H1 (cell line): ENCODE results near the gene OR51S1.

Experiments
- CBX8 ChIP-seq: fragments of 300-800, 300-1000 bp; sonication (generic); IDR thresholded peaks from 2 replicates; pipeline ENCODE4 v1.7.1; 2016; ENCODE audit warnings: low read depth, low read length, borderline replicate concordance
- CEBPB ChIP-seq: IDR thresholded peaks from 2 replicates; pipeline ENCODE4 v1.6.1; 2012; ENCODE audit warnings: low read depth, low read length
- CREB1 ChIP-seq: IDR thresholded peaks from 2 replicates; pipeline ENCODE4 v1.6.1; 2012; ENCODE audit warnings: inconsistent platforms
- CTCF ChIP-seq, 3 experiments: IDR thresholded peaks; 1 replicate in 2 of 3; 2 replicates in 1 of 3; pipeline versions ENCODE4 v1.5.1 to v1.6.1; 2011; ENCODE audit warnings: low read length in 3 of 3, mild to moderate bottlenecking in 3 of 3, inconsistent platforms in 2 of 3, low read depth in 1 of 3, moderate library complexity in 1 of 3; ENCODE audit not compliant: insufficient read depth in 1 of 3; ENCODE audit errors: control extremely low read depth in 1 of 3
- EP300 ChIP-seq, 2 experiments: IDR thresholded peaks; 1 replicate in 1 of 2; 2 replicates in 1 of 2; pipeline ENCODE4 v1.6.1; 2011 to 2012; ENCODE audit warnings: low read depth in 2 of 2, low read length in 2 of 2, mild to moderate bottlenecking in 2 of 2, borderline replicate concordance in 1 of 2, inconsistent platforms in 1 of 2, moderate library complexity in 1 of 2
- GABPA ChIP-seq: IDR thresholded peaks from 2 replicates; pipeline ENCODE4 v1.6.1; 2011; ENCODE audit warnings: mild to moderate bottlenecking, low read length, moderate library complexity, borderline replicate concordance; ENCODE audit not compliant: insufficient read depth
- RFX5 ChIP-seq: IDR thresholded peaks from 2 replicates; pipeline ENCODE4 v1.6.1; 2011; ENCODE audit warnings: low read depth, low read length, improper control_type of control experiment, borderline replicate concordance
- RXRA ChIP-seq: IDR thresholded peaks from 2 replicates; pipeline ENCODE4 v1.6.1; 2011; ENCODE audit warnings: low read depth, mild to moderate bottlenecking, low read length, moderate library complexity; ENCODE audit not compliant: insufficient read depth
- SIN3A ChIP-seq, 2 experiments: IDR thresholded peaks in 1 of 2; conservative IDR thresholded peaks in 1 of 2; 2 replicates each; pipeline ENCODE4 v1.6.1; 2011 to 2012; ENCODE audit warnings: low read length in 2 of 2, improper control_type of control experiment in 1 of 2, low read depth in 1 of 2, mild to moderate bottlenecking in 1 of 2
- TAF1 ChIP-seq: IDR thresholded peaks from 2 replicates; pipeline ENCODE4 v1.6.1; 2011; ENCODE audit warnings: mild to moderate bottlenecking, low read depth, low read length
- TBP ChIP-seq: IDR thresholded peaks from 2 replicates; pipeline ENCODE4 v1.6.1; 2011; ENCODE audit warnings: low read depth, low read length, improper control_type of control experiment
- ZNF274 ChIP-seq: IDR thresholded peaks from 2 replicates; pipeline ENCODE4 v1.7.0; 2012; ENCODE audit warnings: low read length, borderline replicate concordance; ENCODE audit errors: extremely low read depth

- no peak for TF ChIP-seq CEBPB
- no peak for TF ChIP-seq ZNF274
- TF ChIP-seq SIN3A (conservative IDR thresholded peaks at IDR 0.05 in 1 of 2, IDR thresholded peaks at IDR 0.05 in 1 of 2; ENCODE audit: low read depth in 1 of 2, low read length in 2 of 2): no peak
- TF ChIP-seq EP300 (IDR thresholded peaks at IDR 0.05; ENCODE audit: borderline replicate concordance in 1 of 2, low read depth in 2 of 2, low read length in 2 of 2): no peak
- TF ChIP-seq TBP: no peak
- no peak for TF ChIP-seq CREB1
- TF ChIP-seq RXRA: no peak
- TF ChIP-seq CTCF (IDR thresholded peaks at IDR 0.05; ENCODE audit: control extremely low read depth in 1 of 3, insufficient read depth in 1 of 3, low read depth in 1 of 3, low read length in 3 of 3): no peak
- TF ChIP-seq CBX8: no peak
- no peak for TF ChIP-seq TAF1
- TF ChIP-seq GABPA: no peak
- TF ChIP-seq RFX5: no peak
Measured at GRCh38 chr11:4865855-4866254, 16.8 kb upstream of the OR51S1 start.
